IgD-negative memory B cell (primary cell): Measurements from ENCODE around the gene SUPT3H. TPM values are rescaled to one million over a fixed set of nuclear protein-coding genes. Genes with fewer than 3 reads are reported as not detected.

Experiments used
- H3K27ac Mint-ChIP-seq, 3 donors: one replicate each; pipeline ENCODE4 v1.8.0; 2020 to 2022; ENCODE audit warnings: mild to moderate bottlenecking in 3 of 3, mixed read lengths in 3 of 3, moderate library complexity in 1 of 3
- H3K27me3 Mint-ChIP-seq: one replicate; pipeline ENCODE4 v1.8.0; 2021; ENCODE audit warnings: mixed read lengths
- H3K36me3 Mint-ChIP-seq: one replicate; pipeline ENCODE4 v1.8.0; 2020; ENCODE audit warnings: mild to moderate bottlenecking, mixed read lengths
- H3K4me1 Mint-ChIP-seq, 3 donors: one replicate each; pipeline ENCODE4 v1.8.0; 2020 to 2022; ENCODE audit warnings: mixed read lengths in 3 of 3, mild to moderate bottlenecking in 1 of 3
- H3K4me3 Mint-ChIP-seq, 4 donors: one replicate each; pipeline ENCODE4 v1.8.0; 2020 to 2022; ENCODE audit warnings: mild to moderate bottlenecking in 4 of 4, mixed read lengths in 4 of 4, moderate library complexity in 3 of 4
- H3K9me3 Mint-ChIP-seq, 3 donors: one replicate each; pipeline ENCODE4 v1.8.0; 2020 to 2021; ENCODE audit warnings: mixed read lengths in 3 of 3, mild to moderate bottlenecking in 1 of 3
- polyA plus RNA-seq: library from polyadenylated mRNA; unstranded; fragments of 300-500 nt; fragmentation: Illumina TruSeq; gene quantifications from one replicate; pipeline ENCODE4 v1.2.3, GENCODE V29; 2021

Gene SUPT3H
- polyA plus RNA-seq, 1 donor from 2014 or later, result 8.5 TPM

GRCh38 chr6:45009576-45009975 is 368.2 kb downstream of the SUPT3H start:
- peaks cover 6 to 16% (median 10%) of the 10 kb centered on the region in 3 donors for H3K9me3 Mint-ChIP-seq
- no peak overlapping the region for H3K4me3 Mint-ChIP-seq
- H3K4me1 Mint-ChIP-seq, result peaks cover 0 to 1% (median 0%) of the 10 kb centered on the region in 3 donors
- peaks cover 7% of the 10 kb centered on the region for H3K36me3 Mint-ChIP-seq
- no peaks in the 10 kb centered on the region for H3K27me3 Mint-ChIP-seq
- H3K27ac Mint-ChIP-seq, result no peak overlapping the region

DNA sequence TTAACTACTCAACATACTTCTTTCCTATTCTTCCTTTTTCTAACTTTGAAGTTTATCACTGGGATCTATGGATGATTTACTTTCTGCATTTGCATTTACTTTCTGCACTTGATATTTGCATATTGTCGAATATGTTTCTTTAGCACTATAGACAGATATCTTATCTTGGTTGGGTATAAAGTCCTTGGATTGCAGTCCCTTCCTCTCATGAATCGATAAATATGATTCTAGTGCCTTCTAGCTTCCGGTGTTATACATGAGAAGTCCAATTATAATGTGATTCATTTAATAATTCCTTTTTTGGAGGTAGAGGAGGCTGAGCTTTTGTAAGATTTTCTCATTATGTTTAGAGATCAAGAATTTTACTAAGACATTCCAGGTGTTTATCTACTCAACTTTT is 370.8 kb downstream of the SUPT3H start:
- Mint-ChIP-seq H3K4me3 (no peak overlapping the region), H3K27me3 (no peaks in the 10 kb centered on the region), H3K27ac (no peak overlapping the region), H3K4me1 (peaks cover 0 to 1% (median 0%) of the 10 kb centered on the region in 3 donors), H3K9me3 (peaks cover under 1 to 13% (median 4%) of the 10 kb centered on the region in 3 donors), H3K36me3 (peaks cover 3% of the 10 kb centered on the region)

DNA sequence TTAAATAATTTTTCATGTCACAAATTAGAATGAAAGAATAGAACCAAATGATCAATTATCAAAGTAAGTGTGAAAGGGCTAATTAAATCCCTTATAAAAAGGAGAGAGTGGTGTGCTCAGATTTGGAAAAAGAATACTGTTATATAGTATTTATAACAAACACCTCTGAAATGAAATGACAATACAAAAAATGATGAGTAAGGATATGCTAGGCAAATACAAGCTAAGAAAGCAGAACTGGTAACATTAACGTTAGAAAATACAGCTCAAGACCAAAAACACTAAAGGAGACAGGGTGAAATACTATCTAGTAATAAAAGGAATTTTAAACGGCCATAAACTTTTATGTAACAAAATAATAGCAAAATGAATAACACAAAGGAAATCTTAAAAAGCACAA is 373.8 kb downstream of the SUPT3H start:
- Mint-ChIP-seq H3K4me3 (no peak overlapping the region), H3K27ac (no peak overlapping the region), H3K27me3 (no peaks in the 10 kb centered on the region), H3K36me3 (peaks cover 5% of the 10 kb centered on the region), H3K9me3 (peaks cover 0 to 11% (median 0%) of the 10 kb centered on the region in 3 donors), H3K4me1 (peaks cover 0 to 2% (median 0%) of the 10 kb centered on the region in 3 donors)

DNA sequence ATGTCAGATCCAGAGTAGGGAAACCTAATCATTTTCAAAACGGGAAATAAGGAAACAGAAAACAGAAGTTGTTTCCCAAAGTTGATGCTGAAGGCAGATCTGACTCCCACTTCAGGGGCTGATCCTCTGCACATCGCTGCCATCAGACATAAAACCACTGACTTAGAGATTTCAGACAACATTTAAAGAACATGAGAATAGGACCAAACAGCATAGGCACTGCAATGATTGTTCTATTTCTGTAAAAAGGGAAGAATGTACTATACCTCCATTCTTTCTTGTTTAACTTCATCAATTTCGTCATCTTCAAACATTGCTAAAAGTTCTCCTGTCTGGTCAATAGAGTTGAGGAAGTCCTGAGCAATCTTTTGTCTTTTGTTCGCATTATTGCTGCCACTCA is 374.3 kb downstream of the SUPT3H start:
- H3K27ac Mint-ChIP-seq, result no peak overlapping the region
- H3K4me3 Mint-ChIP-seq, result no peak overlapping the region
- H3K27me3 Mint-ChIP-seq, result no peaks in the 10 kb centered on the region
- H3K36me3 Mint-ChIP-seq, result peaks cover 7% of the 10 kb centered on the region
- peaks cover 0 to 2% (median 0%) of the 10 kb centered on the region in 3 donors for H3K4me1 Mint-ChIP-seq
- peaks cover 0 to 11% (median 0%) of the 10 kb centered on the region in 3 donors for H3K9me3 Mint-ChIP-seq

DNA sequence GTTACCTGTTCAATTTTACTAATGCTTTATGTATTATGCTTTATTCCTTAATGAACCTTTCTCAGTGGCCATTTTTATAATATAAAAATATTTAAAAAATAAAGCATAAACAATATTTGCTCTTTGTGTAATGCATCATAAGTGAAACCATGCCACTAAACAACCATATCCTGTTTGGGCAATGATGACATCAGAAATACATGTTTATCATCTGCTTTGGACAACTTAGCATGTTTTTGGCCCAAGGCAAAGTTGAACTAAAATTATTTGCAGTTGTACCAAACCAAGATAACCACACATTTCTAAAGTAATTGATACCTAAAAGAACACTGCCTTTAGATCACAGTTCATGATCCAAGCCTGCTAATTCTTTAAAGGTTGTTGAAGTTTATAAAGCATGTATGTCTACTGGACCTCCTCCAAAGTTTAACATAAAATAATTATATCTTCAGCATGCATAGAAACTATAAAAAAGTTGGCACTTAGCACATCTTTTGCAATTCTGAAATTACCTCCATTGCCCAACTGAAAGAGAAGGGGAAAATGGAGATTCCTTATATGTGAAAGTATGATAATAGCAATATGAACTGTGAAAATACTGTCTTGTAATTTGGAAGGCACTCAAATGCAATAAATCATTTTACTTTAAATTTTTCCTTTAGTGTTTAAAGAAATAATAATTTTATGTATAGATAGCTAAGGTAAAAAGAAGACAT is 375.2 kb downstream of the SUPT3H start:
- Mint-ChIP-seq H3K9me3 (peaks cover 0 to 11% (median 0%) of the 10 kb centered on the region in 3 donors), H3K36me3 (peaks cover 7% of the 10 kb centered on the region), H3K4me3 (no peak overlapping the region), H3K27me3 (no peaks in the 10 kb centered on the region), H3K4me1 (peaks cover 0 to 2% (median 0%) of the 10 kb centered on the region in 3 donors), H3K27ac (no peak overlapping the region)

DNA sequence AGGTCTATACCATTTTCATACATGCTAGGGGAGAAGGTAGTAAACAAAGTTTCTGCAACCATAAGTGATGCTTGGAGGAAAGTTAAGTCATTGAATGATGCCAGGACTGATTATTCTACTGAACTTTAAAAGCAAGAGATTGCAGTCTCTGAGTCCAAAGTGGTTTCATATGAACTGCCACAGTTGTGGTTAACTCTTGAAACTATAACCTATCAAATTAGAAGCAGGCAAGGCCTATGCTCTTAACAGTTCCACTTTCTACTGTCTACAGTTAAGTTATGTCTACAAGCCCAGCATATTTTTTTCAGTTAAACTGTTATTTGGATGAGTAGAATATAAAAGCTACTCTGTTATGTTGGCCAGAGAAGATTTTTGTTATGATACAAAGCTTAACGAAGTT is 376.1 kb downstream of the SUPT3H start:
- H3K4me1 Mint-ChIP-seq, result peaks cover 0 to 2% (median 0%) of the 10 kb centered on the region in 3 donors
- no peak overlapping the region for H3K27ac Mint-ChIP-seq
- peak overlapping the region in 1 of 4 donors; percentile 15 for H3K4me3 Mint-ChIP-seq
- peaks cover 4% of the 10 kb centered on the region for H3K36me3 Mint-ChIP-seq
- peaks cover 0 to 8% (median 0%) of the 10 kb centered on the region in 3 donors for H3K9me3 Mint-ChIP-seq
- no peaks in the 10 kb centered on the region for H3K27me3 Mint-ChIP-seq

GRCh38 chr6:45000833-45001232 is 376.9 kb downstream of the SUPT3H start:
- peaks cover 0 to 2% (median 0%) of the 10 kb centered on the region in 3 donors for H3K4me1 Mint-ChIP-seq
- peaks cover 4% of the 10 kb centered on the region for H3K36me3 Mint-ChIP-seq
- no peaks in the 10 kb centered on the region for H3K27me3 Mint-ChIP-seq
- H3K27ac Mint-ChIP-seq, result no peak overlapping the region
- H3K4me3 Mint-ChIP-seq, result no peak overlapping the region
- no peaks in the 10 kb centered on the region for H3K9me3 Mint-ChIP-seq

DNA sequence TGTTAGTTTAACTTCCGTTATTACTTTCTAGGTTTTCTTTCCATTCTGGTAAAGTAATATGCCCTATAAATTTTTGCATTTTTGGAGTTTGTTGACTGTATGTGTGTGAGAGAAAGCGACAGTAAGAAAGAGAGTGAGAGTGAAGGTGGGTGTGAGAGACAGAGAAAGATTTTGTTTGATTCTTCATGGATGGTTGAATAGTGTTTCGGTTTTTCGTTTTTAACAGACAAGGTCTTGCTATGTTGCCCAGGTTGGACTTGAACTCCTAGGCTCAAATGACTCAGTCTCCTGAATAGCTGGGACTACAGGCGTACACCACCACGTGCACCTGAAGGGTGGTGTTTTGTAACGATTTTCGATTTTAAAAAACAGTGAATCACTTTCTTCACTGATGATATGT is 378.7 kb downstream of the SUPT3H start:
- H3K4me3 Mint-ChIP-seq, result no peak overlapping the region
- H3K4me1 Mint-ChIP-seq, result peaks cover 0 to 2% (median 0%) of the 10 kb centered on the region in 3 donors
- H3K9me3 Mint-ChIP-seq, result no peaks in the 10 kb centered on the region
- H3K27ac Mint-ChIP-seq, result peak overlapping the region in 1 of 3 donors; percentile 43
- H3K27me3 Mint-ChIP-seq, result no peaks in the 10 kb centered on the region
- peaks cover 4% of the 10 kb centered on the region for H3K36me3 Mint-ChIP-seq

DNA sequence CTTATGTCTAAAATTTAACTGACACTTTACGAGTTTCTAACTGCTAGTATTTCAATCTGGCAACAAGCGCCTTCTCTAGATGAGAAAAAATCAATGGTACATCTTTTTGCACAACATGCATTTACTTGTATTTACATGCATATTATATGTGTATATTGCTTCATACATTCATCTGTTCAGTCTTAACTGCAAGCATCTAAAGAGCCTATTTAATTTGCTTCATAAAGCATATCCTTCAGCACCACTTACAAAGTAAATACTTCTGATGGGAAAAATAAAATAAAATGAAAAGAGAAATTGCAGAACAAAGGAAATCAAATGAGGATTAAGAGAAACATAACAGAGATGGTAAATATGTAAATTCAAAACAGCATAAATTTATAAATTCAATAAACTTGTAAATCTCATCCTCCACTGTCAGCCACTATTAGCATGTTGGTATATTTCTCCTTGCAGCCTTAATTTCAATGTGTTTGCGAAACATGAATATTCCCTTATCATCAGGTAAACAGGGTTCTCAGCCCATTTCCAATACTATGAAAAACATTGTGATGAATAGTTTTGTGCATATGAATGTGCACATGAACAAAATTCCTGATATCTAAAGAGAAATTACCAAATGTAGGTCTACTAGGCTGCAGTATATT is 382.1 kb downstream of the SUPT3H start:
- Mint-ChIP-seq H3K27ac (no peak overlapping the region), H3K4me3 (no peak overlapping the region), H3K27me3 (no peaks in the 10 kb centered on the region), H3K4me1 (peaks cover 0 to 2% (median 0%) of the 10 kb centered on the region in 3 donors), H3K9me3 (no peaks in the 10 kb centered on the region), H3K36me3 (peaks cover 4% of the 10 kb centered on the region)

- peaks cover 12% of the 10 kb centered on the region for H3K36me3 Mint-ChIP-seq
- H3K27ac Mint-ChIP-seq, result no peak overlapping the region
- H3K9me3 Mint-ChIP-seq, result no peaks in the 10 kb centered on the region
- H3K4me1 Mint-ChIP-seq, result no peaks in the 10 kb centered on the region
- no peak overlapping the region for H3K4me3 Mint-ChIP-seq
- no peaks in the 10 kb centered on the region for H3K27me3 Mint-ChIP-seq
Observed at GRCh38 chr6:44989391-44989790, 388.3 kb downstream of the SUPT3H start.

DNA sequence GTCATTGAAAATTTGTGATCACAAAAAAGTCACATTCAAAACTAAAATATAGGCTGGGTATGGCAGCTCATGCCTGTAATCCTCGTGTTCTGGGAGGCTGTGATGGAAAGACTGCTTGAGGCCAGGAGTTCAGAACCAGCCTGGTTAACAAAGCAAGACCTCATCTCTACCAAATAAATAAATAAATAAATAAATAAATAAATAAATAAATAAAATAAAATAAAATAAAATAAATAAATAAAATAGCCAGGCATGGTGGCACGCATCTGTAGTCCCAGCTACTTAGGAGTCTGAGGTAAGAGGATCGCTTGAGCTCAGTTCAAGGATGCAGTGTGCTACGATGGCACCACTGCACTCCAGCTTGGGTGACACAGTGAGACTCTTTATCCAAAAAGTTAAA is 392.7 kb downstream of the SUPT3H start:
- H3K36me3 Mint-ChIP-seq, result peaks cover 16% of the 10 kb centered on the region
- H3K27ac Mint-ChIP-seq, result no peak overlapping the region
- H3K4me1 Mint-ChIP-seq, result no peaks in the 10 kb centered on the region
- H3K27me3 Mint-ChIP-seq, result no peaks in the 10 kb centered on the region
- H3K9me3 Mint-ChIP-seq, result no peaks in the 10 kb centered on the region
- H3K4me3 Mint-ChIP-seq, result no peak overlapping the region

DNA sequence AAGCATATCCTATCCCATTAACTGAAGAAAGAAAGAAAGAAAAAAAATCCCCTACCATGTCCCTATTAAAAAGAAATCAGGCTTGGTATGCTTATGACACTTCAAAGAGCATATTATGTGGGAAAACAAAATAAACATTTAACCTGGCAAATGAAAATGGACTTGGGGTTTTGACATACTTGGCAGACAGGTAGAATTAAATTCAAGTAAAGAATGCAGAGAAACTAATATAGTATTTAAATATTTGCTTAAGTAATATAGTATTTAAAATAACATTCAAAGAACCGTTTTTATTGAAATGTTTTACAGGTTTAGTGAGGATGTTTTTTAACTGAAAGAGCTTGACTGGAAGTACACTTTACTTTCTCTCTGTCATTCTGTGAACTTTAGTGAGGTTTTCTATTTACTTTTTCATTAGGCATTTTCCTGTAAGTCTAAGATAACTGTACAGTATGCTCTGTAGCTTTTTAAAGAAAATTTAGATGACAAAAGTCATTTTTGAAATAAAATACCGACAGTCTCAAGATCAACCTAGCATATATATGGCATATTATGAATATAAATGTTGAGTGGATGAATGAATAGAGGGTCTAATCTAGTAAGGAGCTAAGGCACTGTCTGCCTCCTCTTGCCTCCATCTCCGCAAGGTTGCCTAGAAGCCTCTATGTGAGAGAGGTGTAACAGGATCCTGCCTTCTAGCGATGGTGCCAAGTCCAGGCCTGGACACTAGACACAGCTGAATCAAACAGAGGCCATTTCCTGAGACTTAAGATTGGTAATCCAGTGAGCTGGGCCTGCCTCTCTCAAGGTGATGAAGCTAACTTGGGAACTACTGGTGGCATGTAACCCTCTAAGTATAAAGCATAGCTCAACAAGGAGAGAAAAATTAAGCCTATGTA is 394.0 kb downstream of the SUPT3H start:
- Mint-ChIP-seq H3K4me1 (no peaks in the 10 kb centered on the region), H3K36me3 (peaks cover 14% of the 10 kb centered on the region), H3K4me3 (no peak overlapping the region), H3K27ac (no peak overlapping the region), H3K9me3 (no peaks in the 10 kb centered on the region), H3K27me3 (no peaks in the 10 kb centered on the region)

DNA sequence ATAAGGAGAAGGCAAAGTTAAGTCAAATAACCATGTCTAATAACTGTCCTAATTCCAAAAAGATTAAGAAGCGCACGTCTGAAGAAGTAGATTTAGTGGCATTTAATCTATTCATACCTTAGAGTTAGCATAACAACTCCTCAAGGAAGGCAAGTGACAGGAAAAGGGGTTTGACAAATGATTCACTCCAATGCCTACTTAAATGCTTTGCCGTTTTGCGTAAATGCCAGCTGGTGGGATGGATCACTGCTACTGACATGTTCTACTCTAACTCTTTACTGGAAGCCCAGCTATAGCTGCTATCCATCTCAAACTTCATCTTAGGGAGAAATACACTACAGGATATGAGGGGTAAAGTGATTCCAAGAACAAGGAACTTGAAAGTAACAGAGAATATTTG is 396.9 kb downstream of the SUPT3H start:
- no peak overlapping the region for H3K27ac Mint-ChIP-seq
- H3K4me3 Mint-ChIP-seq, result no peak overlapping the region
- peaks cover 0 to 7% (median 5%) of the 10 kb centered on the region in 3 donors for H3K4me1 Mint-ChIP-seq
- H3K27me3 Mint-ChIP-seq, result peaks cover 2% of the 10 kb centered on the region
- no peaks in the 10 kb centered on the region for H3K9me3 Mint-ChIP-seq
- H3K36me3 Mint-ChIP-seq, result peaks cover 7% of the 10 kb centered on the region

DNA sequence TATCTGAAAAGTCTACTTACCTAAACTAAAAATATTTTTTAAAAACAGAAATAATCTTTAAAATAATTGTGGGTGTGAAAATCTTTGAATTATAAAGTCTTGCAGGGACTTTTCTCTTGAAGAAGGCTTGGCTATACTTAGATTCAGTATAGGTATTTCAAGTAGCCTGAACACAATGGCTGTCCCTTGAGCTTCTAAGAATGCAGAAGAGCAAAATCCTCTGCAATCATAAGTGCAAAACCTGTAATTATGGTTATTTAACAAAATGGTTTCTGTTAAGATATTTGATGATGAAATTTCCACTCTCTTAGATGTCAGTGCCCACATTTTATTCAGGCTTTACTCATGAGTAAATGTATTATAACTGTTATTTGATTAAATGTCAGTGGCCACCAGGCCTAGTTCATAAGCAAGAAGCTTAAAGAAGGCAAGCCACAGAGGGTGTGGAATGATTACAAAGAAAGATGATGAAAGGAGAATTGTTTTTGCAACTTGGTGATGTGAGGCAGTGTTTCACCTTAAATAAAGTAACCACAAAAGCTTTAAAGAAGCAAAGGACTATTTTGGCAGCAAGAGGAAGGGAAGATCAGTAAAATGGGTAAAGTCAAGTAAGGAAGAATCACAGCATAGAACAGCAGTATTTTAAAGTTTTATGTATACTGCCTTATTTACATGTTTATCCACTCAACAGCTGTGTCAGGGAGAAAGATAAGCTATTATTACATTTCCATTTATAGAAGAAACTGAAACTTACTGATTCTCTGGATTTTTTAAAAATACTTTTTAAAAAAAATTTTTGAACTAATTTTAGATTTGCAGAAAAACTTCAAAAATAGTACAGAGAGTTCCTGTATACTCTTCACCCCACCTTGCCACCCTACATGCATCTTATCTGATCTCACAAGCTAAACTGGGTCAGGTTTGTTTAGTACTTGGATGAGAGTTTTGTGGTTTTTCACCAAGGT is 400.8 kb downstream of the SUPT3H start:
- Mint-ChIP-seq H3K27me3 (peaks cover 2% of the 10 kb centered on the region), H3K9me3 (peaks cover 1 to 10% (median 8%) of the 10 kb centered on the region in 3 donors), H3K4me1 (peaks cover 0 to 7% (median 5%) of the 10 kb centered on the region in 3 donors), H3K27ac (peak overlapping the region in 1 of 3 donors; percentile 46), H3K36me3 (peaks cover 9% of the 10 kb centered on the region), H3K4me3 (peak overlapping the region in 1 of 4 donors; percentile 45)
